22Rv1 (cell line): Measurements from ENCODE around the gene AIDA.

ENCODE experiments used
- ZFX ChIP-seq: fragments of 450-650 bp; IDR thresholded peaks from 2 replicates; pipeline ENCODE4 v1.6.1; 2017; ENCODE audit warnings: antibody characterized with exemption, borderline replicate concordance
- TF ChIP-seq, protein P1 (sequence below): fragments of 450-650 bp; IDR thresholded peaks from 2 replicates; pipeline ENCODE4 v1.5.1; 2017; ENCODE audit warnings: mild to moderate bottlenecking

DNA sequence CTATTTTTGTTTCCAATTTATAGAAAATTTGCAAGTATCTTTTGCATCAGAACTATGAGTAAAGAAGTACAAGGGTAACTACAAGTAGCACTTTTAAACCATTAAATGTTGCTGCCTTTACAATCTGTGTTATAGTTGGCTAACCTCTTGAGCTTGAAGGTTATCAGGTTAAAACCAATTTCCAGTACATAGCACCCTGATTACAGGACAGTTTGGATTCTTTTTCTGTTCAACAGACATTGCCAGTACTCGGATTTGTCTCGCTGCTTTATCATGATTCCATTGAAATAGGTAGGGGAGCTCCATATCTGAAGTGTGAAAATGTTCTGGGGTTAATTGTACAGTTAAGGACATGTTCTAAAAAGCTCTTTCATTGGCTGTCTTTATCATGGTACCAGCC, 54.4 kb downstream of the AIDA start:
- TF ChIP-seq, protein P1, sequence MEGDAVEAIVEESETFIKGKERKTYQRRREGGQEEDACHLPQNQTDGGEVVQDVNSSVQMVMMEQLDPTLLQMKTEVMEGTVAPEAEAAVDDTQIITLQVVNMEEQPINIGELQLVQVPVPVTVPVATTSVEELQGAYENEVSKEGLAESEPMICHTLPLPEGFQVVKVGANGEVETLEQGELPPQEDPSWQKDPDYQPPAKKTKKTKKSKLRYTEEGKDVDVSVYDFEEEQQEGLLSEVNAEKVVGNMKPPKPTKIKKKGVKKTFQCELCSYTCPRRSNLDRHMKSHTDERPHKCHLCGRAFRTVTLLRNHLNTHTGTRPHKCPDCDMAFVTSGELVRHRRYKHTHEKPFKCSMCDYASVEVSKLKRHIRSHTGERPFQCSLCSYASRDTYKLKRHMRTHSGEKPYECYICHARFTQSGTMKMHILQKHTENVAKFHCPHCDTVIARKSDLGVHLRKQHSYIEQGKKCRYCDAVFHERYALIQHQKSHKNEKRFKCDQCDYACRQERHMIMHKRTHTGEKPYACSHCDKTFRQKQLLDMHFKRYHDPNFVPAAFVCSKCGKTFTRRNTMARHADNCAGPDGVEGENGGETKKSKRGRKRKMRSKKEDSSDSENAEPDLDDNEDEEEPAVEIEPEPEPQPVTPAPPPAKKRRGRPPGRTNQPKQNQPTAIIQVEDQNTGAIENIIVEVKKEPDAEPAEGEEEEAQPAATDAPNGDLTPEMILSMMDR, result no peak
- TF ChIP-seq ZFX, result no peak
